Amniotic epithelial cell (primary cell): ENCODE results near the gene LIMA1.
"Not testable (repeated sequence)": the region's sequence is repeated elsewhere in the genome, so short reads cannot be mapped to it uniquely, and the experiment has no call there.

Source experiments
- DNase-seq: peaks from one replicate; pipeline ENCODE4 v3.0.0-alpha.2; 2010; ENCODE audit warnings: low read depth

The LIMA1 gene

DNA sequence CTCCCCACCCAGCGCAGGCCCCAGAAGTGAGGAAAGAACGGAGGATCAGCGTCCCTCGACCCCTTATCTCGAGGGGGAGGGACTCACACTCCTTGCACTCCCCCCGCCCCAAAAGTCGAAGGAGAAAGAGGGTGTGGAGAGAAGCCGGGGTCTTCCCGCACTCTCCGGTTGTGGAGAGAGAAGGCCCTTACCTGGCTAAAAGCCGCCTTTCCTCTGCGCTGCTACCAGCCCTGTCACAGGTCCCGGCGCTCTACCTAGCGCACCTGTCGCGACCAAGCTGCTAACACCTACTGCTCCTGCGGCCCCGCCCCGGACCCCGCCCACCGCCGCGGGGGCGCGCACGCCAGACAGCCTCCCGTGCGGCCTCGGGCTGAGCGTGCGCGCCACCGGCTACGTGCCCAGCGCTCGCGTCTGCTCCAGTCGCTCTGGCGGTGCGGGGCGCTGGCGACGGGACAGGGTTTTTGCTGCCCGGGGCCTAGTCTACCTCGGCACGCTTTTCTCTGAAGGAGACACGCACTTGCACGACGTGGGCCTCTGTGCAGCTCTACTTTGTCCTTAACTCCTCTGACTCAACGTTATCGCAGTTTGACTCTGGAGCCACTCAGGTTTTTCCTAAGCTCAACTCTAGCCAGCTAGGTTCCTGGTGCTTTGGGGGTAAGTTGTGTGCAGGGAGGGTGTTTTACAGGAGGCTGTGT lies at the start of gene LIMA1:
Gene LIMA1 (minus strand): TSS at position 292 of the 695 bp plus-strand sequence. CDS start 34,769 bp downstream, outside the sequence.
- DNase-seq, result peak; percentile 73

DNA sequence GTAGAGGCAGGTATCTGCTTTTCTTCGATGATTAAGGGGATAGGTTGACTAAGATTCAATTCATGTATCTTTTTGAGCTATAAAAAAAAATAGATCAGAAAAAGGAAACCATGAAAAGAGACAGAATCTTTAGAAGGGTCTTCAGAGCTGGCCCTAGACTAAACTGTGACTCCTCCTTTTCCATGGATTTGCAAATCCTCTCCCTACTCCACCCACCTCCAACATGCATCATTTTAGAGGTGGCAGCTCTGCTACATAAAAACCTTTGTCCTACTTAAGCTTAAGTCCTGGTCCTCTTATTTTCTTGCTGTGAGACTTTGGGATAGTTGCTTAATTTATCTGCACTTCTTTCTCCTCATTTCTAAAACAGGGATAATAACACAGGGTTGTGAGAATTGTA lies 48.4 kb upstream of the LIMA1 start:
- DNase-seq, result no peak

DNA sequence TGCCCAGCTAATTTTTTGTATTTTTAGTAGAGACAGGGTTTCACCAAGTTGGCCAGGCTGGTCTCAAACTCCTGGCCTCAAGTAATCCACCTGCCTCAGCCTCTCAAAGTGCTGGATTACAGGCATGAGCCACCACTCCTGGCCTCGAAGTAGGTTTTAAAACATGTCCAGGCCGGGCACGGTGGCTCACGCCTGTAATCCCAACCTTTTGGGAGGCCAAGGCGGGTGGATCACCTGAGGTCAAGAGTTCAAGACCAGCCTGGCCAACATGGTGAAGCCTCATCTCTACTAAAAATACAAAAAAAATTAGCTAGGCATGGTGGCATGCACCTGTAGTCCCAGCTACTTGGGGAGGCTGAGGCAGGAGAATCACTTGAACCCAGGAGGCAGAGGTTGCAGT lies 45.3 kb upstream of the LIMA1 start:
- DNase-seq, result not testable (repeated sequence)

DNA sequence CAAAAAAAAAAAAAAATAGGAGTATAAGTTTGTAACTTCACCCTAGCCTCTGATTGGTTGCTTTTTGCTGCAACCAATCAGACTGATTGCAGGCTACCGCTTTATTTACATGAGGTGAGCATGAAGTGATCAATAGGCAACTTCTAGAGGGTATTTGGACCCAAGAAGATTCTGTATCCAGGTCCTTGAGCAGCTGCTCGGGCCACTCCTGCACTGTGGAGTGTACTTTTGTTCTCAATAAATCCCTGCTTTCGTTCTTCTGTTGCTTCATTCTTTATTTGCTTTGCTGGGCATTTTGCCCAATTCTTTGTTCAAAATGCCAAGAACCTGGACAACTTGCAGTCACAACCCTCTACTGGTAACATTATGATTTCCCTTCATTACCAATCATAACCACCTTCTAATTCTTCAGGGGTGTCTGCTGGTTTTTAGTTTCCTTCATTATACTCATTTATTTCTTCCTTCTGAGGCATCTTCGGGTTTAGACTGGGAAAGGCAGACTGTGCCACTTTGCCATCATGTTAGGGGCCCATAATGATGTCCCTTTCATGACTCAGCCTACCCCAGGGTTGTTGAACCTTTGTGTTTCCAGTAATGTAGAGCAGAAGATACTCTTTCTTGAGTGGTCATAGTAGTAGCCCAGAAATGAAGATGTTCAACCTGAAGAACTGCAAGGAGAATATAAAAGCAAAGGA lies 43.4 kb upstream of the LIMA1 start:
- peak; percentile 50 for DNase-seq

DNA sequence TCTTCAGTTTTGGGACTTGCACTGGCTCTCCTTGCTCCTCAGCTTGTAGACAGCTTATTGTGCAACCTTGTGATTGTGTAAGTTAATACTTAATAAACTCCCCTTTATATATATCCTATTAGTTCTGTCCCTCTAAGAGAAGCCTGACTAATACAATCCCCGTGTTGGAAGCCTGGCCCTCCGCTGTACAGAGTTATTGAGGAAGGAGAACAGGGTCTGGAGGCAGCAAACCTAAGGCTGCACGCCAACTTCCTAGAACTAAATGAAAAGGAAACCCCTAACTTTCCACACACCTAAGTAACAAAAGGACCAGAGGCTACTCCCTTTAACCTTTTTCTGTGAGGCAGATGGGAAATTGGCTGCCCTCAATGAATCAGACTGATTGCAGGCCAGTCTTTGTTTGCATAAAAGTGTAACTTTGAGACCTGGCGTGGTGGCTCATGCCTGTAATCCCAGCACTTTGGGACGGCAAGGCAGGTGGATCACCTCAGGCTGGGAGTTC lies 42.6 kb upstream of the LIMA1 start:
- DNase-seq, result peak; percentile 39

DNA sequence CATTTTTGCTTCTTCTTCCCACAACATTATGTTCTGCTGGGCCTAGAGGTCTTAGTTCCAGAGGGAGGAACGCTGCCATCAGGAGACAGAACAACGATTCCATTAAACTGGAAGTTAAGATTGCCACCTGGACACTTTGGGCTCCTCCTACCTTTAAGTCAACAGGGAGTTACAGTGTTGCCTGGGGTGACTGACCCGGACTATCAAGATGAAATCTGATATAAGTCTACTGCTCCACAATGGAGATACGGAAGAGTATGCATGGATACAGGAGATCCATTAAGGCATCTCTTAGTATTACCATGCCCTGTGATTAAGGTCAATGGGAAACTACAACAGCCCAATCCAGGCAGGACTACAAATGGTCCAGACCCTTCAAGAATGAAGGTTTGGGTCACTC lies 41.5 kb upstream of the LIMA1 start:
- DNase-seq, result not testable (repeated sequence)

DNA sequence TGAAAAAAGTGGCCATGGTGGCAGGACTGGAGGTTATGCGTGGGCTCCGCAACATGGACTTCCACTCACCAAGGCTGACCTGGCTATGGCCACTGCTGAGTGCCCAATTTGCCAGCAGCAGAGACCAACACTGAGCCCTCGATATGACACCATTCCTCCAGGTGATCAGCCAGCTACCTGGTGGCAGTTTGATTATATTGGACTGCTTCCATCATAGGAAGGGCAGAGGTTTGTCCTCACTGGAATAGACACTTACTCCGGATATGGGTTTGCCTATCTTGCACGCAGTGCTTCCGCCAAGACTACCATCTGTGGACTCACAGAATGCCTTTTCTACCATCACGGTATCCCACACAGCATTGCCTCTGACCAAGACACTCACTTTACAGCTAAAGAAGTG lies 40.8 kb upstream of the LIMA1 start:
- not testable (repeated sequence) for DNase-seq

DNA sequence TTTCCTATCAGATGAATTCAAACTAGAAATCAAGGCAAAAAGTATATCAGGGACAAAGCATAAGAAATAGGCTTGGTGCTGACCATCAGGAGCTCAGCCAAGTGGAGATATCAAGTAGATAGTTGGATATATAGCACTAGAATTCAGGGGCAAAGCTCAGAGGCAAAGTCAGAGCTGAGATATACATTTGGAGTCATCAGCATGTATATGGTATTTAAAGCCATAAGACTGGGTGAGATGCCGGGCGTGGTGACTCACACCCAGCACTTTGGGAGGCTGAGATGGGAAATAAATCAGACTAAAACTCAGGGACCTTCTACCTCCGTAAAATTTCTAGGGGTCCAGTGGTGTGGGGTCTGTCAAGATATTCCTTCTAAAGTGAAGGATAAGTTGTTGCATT lies 38.9 kb upstream of the LIMA1 start:
- no peak for DNase-seq

DNA sequence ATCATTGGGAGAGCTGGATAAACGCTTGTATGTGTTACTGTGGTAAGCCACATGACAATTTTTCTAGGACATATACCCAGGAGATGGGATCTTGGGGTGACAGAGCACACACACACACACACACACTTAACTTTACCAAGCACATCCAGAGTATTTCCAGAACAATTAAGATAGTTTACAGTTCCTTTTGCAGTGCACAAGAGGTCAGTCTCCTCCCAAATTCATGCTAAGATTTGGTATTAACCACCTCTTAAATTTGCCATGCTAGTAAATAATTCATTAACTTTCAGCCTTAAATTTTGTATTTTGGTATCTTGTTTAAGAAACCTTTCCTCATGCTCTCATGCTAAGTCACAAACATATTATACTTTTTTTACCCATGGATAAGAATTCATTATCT lies 33.9 kb upstream of the LIMA1 start:
- DNase-seq, result no peak

DNA sequence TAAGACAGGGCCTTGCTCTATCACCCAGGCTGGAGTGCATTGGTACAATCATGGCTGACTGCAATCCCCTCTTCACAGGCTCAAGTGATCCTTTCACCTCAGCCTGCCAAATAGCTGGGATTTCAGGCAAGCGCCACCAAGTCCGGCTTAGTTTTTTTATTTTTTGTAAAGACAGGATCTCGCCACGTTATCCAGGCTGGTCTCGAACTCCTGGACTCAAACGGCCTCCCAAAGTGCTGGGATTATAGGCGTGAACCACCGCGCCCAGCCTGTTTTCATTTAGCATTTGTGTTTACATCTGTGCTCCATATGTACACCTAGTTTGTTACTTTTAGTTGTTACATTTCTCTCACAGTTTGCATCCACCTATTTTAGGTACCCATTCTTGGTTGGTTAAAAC lies 32.5 kb upstream of the LIMA1 start:
- DNase-seq, result no peak

DNA sequence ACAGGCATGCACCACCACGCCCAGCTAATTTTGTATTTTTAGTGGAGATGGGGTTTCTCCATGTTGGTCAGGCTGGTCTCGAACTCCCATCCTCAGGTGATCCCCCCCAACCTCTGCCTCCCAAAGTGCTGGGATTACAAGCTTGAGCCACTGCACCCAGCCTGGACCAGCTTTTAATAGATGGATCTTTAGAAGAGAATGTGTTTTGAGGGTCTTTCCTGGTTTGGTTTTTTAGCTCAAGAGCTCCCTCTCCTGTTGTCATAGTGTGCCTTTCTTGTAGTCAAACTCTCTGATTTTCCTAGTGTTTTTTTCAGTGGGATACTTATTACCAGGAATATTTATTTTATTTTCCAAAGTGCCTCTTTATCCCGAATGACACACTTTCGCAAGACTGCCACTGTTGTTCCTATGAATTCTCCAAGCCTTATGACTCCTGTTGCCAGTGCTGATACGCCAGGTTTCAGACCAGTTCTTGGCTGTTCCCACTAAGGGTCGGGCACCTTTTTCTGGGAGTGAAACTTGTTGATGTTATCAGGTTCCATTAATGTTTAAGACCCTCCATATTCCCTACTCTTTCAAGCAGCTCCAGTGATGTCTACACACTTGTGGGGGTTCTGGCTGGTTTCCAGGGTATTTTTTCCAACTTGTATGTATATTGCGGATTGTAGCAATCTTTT lies 31.5 kb upstream of the LIMA1 start:
- peak; percentile 62 for DNase-seq

DNA sequence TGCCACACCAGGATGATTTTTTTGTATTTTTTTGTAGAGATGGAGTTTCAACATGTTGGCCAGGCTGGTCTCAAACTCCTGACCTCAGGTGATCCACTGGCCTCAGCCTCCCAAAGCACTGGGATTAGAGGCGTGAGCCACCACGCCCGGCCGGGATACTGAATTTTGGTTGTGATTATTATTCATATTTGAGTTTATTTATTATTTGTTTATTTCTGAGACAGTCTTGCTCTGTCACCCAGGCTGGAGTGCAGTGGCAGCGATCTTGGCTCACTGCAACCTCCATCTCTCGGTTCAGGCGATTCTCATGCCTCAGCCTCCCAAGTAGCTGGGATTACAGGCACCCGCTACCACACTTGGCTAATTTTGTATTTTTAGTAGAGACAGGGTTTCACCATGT lies 30.7 kb upstream of the LIMA1 start:
- not testable (repeated sequence) for DNase-seq

DNA sequence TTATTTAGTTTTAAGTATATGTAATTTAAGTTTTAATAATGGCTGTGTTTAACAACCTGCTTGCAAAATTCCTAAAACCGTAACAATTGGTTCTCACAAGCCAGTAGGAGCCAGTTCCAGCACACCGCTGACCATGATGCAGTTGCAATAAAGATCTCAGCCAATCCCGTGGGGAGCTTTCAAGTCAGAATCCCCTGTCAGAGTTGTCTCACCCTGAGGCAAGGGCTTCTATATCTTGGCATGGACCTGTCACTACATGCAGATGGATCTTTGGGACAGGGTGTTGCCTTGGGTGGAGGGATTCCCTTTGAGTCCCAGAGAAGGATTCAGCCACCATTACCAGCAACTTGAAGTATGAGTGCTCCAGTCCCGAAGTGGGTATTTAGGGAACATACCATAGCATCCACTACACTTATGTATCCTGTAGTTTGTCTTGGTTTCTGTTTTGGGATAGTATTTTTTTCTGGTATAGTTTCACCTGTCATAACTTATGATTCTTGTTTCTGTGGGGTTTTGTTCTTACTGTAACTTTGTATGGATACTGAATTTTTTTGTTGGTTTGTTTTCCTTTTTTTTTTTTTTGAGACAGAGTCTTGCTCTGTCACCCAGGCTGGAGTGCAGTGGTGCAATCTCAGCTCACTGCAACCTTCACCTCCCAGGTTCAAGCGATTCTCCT lies 30.1 kb upstream of the LIMA1 start:
- DNase-seq, result no peak

DNA sequence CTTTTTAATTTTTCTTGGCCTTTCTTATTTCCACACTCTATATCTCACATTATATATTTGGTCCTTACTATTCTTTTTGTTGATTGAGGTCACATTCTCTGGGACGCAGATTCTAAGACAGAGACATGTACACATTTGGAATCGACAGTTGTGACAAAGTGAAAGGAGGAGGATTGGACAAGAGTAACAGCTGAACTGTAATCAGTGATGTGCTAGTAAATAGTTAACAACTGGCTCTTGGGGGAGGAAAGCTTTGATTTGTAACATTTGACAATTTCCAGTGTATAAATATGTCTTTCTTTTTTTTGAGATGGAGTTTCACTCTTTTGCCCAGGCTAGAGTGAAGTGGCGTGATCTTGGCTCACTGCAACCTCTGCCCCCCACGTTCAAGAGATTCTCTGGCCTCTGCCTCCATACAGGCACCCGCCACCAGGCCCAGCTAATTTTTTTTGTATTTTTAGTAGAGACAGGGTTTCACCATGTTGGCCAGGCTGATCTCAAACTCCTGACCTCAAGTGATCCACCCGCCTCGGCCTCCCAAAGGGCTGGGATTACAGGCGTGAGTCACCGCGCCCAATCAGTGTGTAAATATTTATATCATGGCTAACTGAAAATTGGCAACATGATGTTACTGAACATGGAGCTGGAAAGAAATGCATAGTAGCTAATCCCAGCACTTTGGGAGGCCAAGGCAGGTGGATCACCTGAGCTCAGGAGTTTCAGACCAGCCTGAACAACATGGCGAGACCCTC lies 28.7 kb upstream of the LIMA1 start:
- DNase-seq, result peak; percentile 70

DNA sequence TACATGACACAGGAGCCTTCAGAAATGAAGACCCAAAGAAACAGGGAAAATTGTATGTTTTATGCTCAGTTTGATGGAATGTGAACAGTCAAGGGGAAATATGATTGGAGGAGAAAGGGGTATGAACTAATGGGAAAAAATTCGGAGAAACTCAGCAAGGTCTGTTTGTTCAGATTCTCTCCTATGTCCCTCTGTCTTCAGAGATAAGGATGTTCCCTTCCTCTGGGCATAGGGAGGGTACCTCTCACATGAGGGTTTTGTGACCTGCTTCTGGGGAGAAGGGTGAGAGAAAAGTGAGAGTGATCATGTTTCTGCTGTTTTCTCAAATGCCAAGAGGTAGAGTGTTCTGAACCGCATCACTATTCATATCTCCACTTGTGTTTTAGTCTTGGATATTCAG lies 26.6 kb upstream of the LIMA1 start:
- DNase-seq, result no peak

DNA sequence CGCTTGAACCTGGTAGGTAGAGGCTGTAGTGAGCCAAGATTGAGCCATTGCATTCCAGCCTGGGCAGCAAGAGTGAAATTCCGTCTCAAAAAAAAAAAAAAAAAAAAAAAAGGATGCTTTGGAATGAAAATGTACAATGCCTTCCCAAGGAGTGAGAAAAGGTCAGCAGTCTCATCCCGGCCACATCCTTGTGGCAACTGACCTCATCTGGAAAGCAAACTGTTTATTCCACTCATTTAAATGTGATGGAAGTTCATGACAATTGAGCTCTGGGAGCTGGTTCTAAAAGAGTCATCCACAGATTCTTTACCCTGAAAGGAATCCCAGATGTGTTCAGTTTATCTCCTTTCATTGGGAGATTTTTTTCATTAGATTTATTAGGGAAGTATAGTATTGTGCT lies 19.4 kb upstream of the LIMA1 start:
- DNase-seq, result peak; percentile 50

DNA sequence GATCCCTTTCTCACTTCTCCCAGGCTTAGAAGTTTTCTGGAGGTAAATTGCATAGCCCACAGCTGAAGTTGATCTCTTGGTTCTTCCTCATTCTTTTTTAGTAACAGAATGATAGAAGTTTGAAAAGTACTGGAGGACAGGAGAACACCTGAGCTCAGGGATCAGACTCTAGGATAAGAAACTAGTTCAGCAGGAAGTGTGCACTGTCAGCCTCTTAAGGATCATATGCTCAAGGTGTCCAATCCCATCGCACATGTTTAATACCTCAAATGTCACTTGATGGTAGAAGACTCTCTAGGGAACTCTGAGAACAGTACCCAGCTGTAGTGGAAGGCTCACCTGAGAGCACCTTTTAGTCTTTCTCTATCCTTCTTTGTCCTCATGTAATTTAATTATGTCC lies 14.7 kb upstream of the LIMA1 start:
- DNase-seq, result no peak

DNA sequence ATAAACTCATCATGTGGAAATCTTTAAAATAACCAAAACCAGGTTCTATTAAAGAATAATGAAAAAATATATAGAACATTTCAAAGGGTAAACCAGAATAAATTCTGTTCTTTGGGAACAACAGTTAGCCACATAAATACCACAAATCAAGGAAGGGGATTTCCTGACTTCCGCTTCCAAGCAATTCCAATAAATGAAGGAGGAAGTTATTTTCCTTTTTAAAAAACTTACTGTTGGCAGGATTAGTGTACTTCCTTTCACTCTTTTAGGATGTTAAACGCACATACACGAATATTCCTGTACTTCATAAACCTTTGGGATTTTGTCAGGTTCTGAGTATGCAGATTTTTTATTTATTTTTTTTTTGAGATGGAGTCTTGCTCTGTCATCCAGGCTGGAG lies 13.7 kb upstream of the LIMA1 start:
- no peak for DNase-seq

DNA sequence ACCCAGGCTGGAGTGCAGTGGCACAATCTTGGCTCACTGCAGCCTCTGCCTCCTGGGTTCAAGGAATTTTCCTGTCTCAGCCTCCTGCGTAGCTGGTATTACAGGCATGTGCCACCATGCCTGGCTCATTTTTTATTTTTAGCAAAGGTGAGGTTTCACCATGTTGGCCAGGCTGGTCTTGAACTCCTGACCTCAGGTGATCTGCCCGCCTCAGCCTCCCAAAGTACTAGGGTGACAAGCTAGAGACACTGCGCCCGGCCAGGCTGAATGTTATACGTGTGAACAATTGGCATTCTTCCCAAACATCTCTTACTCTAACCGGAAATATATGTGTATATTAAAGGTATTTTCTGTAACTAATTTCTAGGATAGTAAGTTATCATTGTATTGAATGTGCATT lies 13.2 kb upstream of the LIMA1 start:
- no peak for DNase-seq

DNA sequence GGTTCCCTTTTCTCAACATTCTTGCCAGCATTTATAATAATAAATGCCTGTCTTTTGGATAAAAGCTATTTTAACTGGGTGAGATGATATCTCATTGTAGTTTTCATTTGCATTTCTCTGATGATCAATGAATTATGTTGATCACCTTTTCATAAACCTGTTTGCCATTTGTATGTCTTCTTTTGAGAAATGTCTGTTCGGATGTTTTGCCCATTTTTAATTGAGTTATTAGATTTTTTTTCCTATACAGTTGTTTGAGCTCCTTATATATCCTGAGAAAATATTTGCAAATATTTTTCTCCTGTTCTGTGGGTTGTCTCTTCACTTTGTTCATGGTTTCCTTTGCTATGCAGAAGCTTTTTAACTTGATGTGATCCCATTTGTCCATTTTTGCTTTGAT lies 8.1 kb upstream of the LIMA1 start:
- no peak for DNase-seq

DNA sequence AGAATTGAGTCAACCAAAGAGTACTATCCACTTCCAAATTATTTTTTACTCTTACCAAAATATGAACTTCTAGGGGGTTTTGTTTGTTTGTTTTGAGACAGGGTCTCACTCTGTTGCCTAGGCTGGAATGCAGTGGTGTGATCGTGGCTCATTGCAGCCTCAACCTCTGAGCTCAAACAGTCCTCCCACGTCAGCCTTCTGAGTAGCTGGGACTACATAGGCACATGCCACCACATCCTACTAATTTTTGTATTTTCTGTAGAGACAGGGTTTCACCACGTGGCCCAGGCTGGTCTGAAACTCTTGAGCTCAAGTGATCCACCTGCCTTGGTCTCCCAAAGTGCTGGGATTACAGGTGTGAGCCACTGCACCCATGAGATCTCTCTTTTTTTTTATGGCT lies 7.4 kb upstream of the LIMA1 start:
- DNase-seq, result not testable (repeated sequence)

DNA sequence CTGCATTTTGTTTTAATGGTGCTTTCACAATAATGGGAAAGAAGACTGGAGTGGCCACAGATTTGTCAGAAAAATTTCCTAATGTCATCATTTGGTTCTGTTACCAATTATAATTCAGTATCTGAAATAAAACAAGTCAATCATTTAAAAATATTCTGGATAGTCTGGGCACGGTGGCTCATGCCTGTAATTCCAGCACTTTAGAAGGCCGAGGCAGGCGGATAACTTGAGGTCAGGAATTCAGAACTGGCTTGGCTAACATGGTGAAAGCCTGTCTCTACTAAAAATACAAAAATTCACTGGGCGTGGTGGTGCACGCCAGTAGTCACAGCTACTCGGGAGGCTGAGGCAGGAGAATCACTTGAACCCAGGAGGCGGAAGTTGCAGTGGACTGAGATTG lies 4.0 kb upstream of the LIMA1 start:
- DNase-seq, result no peak
